ENCODE data around the gene RUBCNL. TPM values are rescaled to one million over a fixed set of nuclear protein-coding genes. Genes with fewer than 3 reads are reported as not detected.

Gene RUBCNL
- total RNA-seq, 2 experiments from 2014 or later: 0.36 to 0.69 TPM

GRCh38 chr13:46367617-46368327 is 19.3 kb downstream of the RUBCNL start:
- Histone ChIP-seq H3K9me3 (ENCODE audit: control insufficient read depth in 1 of 2, insufficient read depth in 1 of 2, low read length in 2 of 2) (no peaks in the 10 kb centered on the region), H3K27me3 (ENCODE audit: control insufficient read depth in 1 of 2, insufficient read depth in 2 of 2, low read length in 2 of 2) (no peaks in the 10 kb centered on the region), H3K4me1 (ENCODE audit: insufficient read depth, low read length) (no peaks in the 10 kb centered on the region), H3K36me3 (ENCODE audit: insufficient read depth, low read length) (no peaks in the 10 kb centered on the region), H3K27ac (ENCODE audit: low read depth in 1 of 2, low read length in 2 of 2) (no peak overlapping the region), H3K4me3 (ENCODE audit: low read length) (no peak overlapping the region)
- no peak overlapping the region for H3K27ac Mint-ChIP-seq
- DNase-seq (no peak), ATAC-seq (ENCODE audit: poor library complexity) (no peak)
- intact Hi-C loops (cut with DNase I, micrococcal nuclease): no loop called here
- no peak overlapping the region for H3K4me3 Mint-ChIP-seq
- no peak for TF ChIP-seq CTCF (IDR thresholded peaks at IDR 0.05)
- ChIA-PET POLR2A (no interaction called here), CTCF (no interaction called here)
- no peaks in the 10 kb centered on the region for H3K27me3 Mint-ChIP-seq
- H3K4me1 Mint-ChIP-seq (ENCODE audit: low read depth): no peaks in the 10 kb centered on the region
- H3K9me3 Mint-ChIP-seq: no peaks in the 10 kb centered on the region
- no peaks in the 10 kb centered on the region for H3K36me3 Mint-ChIP-seq (ENCODE audit: low read depth)

- H3K27ac Mint-ChIP-seq: no peak overlapping the region
- Histone ChIP-seq H3K36me3 (ENCODE audit: insufficient read depth, low read length) (no peaks in the 10 kb centered on the region), H3K27me3 (ENCODE audit: control insufficient read depth in 1 of 2, insufficient read depth in 2 of 2, low read length in 2 of 2) (no peaks in the 10 kb centered on the region), H3K27ac (ENCODE audit: low read depth in 1 of 2, low read length in 2 of 2) (no peak overlapping the region), H3K4me3 (ENCODE audit: low read length) (no peak overlapping the region), H3K4me1 (ENCODE audit: insufficient read depth, low read length) (no peaks in the 10 kb centered on the region), H3K9me3 (ENCODE audit: control insufficient read depth in 1 of 2, insufficient read depth in 1 of 2, low read length in 2 of 2) (no peaks in the 10 kb centered on the region)
- no peak overlapping the region for H3K4me3 Mint-ChIP-seq
- ChIA-PET POLR2A (no interaction called here), CTCF (no interaction called here)
- no peaks in the 10 kb centered on the region for H3K36me3 Mint-ChIP-seq (ENCODE audit: low read depth)
- no peak for TF ChIP-seq CTCF (IDR thresholded peaks at IDR 0.05)
- no peaks in the 10 kb centered on the region for H3K27me3 Mint-ChIP-seq
- H3K9me3 Mint-ChIP-seq: no peaks in the 10 kb centered on the region
- DNase-seq: no peak
- no peaks in the 10 kb centered on the region for H3K4me1 Mint-ChIP-seq (ENCODE audit: low read depth)
- intact Hi-C loops (cut with DNase I, micrococcal nuclease): no loop called here
- no peak for ATAC-seq (ENCODE audit: poor library complexity)
Observed at GRCh38 chr13:46361276-46361934, 25.6 kb downstream of the RUBCNL start.

GRCh38 chr13:46360604-46361003 is 26.4 kb downstream of the RUBCNL start:
- H3K9me3 ChIP-seq (ENCODE audit: control insufficient read depth in 1 of 2, insufficient read depth in 1 of 2, low read length in 2 of 2): no peaks in the 10 kb centered on the region
- intact Hi-C loops (cut with DNase I, micrococcal nuclease): no loop called here
- H3K27me3 ChIP-seq (ENCODE audit: control insufficient read depth in 1 of 2, insufficient read depth in 2 of 2, low read length in 2 of 2): no peaks in the 10 kb centered on the region
- H3K4me3 Mint-ChIP-seq: no peak overlapping the region
- no peaks in the 10 kb centered on the region for H3K4me1 ChIP-seq (ENCODE audit: insufficient read depth, low read length)
- no peaks in the 10 kb centered on the region for H3K36me3 ChIP-seq (ENCODE audit: insufficient read depth, low read length)
- H3K27me3 Mint-ChIP-seq: no peaks in the 10 kb centered on the region
- H3K4me3 ChIP-seq (ENCODE audit: low read length): no peak overlapping the region
- no peaks in the 10 kb centered on the region for H3K9me3 Mint-ChIP-seq
- POLR2A ChIA-PET: no interaction called here
- no peaks in the 10 kb centered on the region for H3K36me3 Mint-ChIP-seq (ENCODE audit: low read depth)
- no peak for TF ChIP-seq CTCF (IDR thresholded peaks at IDR 0.05)
- no peaks in the 10 kb centered on the region for H3K4me1 Mint-ChIP-seq (ENCODE audit: low read depth)
- no peak for DNase-seq
- H3K27ac Mint-ChIP-seq: no peak overlapping the region
- CTCF ChIA-PET: no interaction called here
- no peak overlapping the region for H3K27ac ChIP-seq (ENCODE audit: low read depth in 1 of 2, low read length in 2 of 2)
- ATAC-seq (ENCODE audit: poor library complexity): no peak

Measured in CD4-positive, alpha-beta T cell (primary cell).